Vagina (tissue), 2 donors: ENCODE measurements around the gene OLFML2B. TPM values are rescaled to one million over a fixed set of nuclear protein-coding genes. Genes with fewer than 3 reads are reported as not detected.

Source experiments
- DNase-seq, 2 donors: peaks; one replicate each; pipeline ENCODE4 v3.0.0-alpha.2; 2017; ENCODE audit errors: extremely low spot score in 2 of 2
- H3K27ac ChIP-seq: fragments of 200-600 bp; sonication (generic); one replicate; pipeline ENCODE4 v1.5.1; 2019
- H3K27me3 ChIP-seq: fragments of 200-600 bp; sonication (generic); one replicate; pipeline ENCODE4 v1.5.1; 2019
- H3K36me3 ChIP-seq, 2 donors: fragments of 200-600 bp; sonication (generic); one replicate each; pipeline ENCODE4 v1.5.1; 2017 to 2019
- H3K4me1 ChIP-seq: fragments of 200-600 bp; sonication (generic); one replicate; pipeline ENCODE4 v1.5.1; 2019
- H3K4me3 ChIP-seq, 2 donors: fragments of 200-600 bp; sonication (generic); 1 replicate in 1 of 2; 2 replicates in 1 of 2; pipeline ENCODE4 v1.5.1; 2016 to 2019
- H3K9me3 ChIP-seq: fragments of 200-600 bp; sonication (generic); one replicate; pipeline ENCODE4 v1.5.1; 2019
- CTCF ChIP-seq, 3 experiments: fragments of 450-650 bp in 2 of 3; fragments of 200-600 bp in 1 of 3; sonication (generic) in 1 of 3; IDR thresholded peaks; one replicate each; pipeline ENCODE4 v1.5.1; 2017 to 2019; ENCODE audit warnings: antibody characterized with exemption in 3 of 3, mild to moderate bottlenecking in 2 of 3, moderate library complexity in 2 of 3
- POLR2A ChIP-seq, 2 donors: fragments of 450-650 bp; IDR thresholded peaks; one replicate each; pipeline ENCODE4 v1.6.1; 2017; ENCODE audit warnings: antibody characterized with exemption in 2 of 2, mild to moderate bottlenecking in 2 of 2, moderate library complexity in 2 of 2
- POLR2AphosphoS5 ChIP-seq, 2 donors: sonication (generic); formaldehyde crosslinking; IDR thresholded peaks; one replicate each; pipeline ENCODE4 v1.9.0; 2017; ENCODE audit warnings: antibody characterized with exemption in 2 of 2, mild to moderate bottlenecking in 2 of 2, low read depth in 1 of 2; ENCODE audit not compliant: insufficient read depth in 1 of 2
- intact Hi-C: fragments of 100-400 bp; cut with DNase I; formaldehyde crosslinking; loops from one replicate; pipeline ENCODE4 v1.15.1; 2023
- total RNA-seq: library from RNA; depleted of rRNA; stranded (reverse); fragments of >200 nt; gene quantifications from one replicate; pipeline ENCODE4 v1.2.3, GENCODE V29; 2016

Gene OLFML2B
- total RNA-seq, 1 donor from 2014 or later, result 12.8 TPM

- Histone ChIP-seq H3K27ac (peak overlapping the region; percentile 75), H3K36me3 (no peaks in the 10 kb centered on the region), H3K4me1 (peaks cover 9% of the 10 kb centered on the region), H3K27me3 (no peaks in the 10 kb centered on the region), H3K4me3 (no peak overlapping the region), H3K9me3 (no peaks in the 10 kb centered on the region)
- no peak for TF ChIP-seq POLR2AphosphoS5 (IDR thresholded peaks at IDR 0.05; ENCODE audit: insufficient read depth in 1 of 2, low read depth in 1 of 2)
- no peak for TF ChIP-seq CTCF (IDR thresholded peaks at IDR 0.05)
- no peak for TF ChIP-seq POLR2A (IDR thresholded peaks at IDR 0.05)
- no peak for DNase-seq
- intact Hi-C loops, result no loop called here
Measured at GRCh38 chr1:162004441-162004950, 19.2 kb downstream of the OLFML2B start.

- no peak for DNase-seq
- peaks cover 9% of the 10 kb centered on the region for H3K4me1 ChIP-seq
- no peaks in the 10 kb centered on the region for H3K9me3 ChIP-seq
- intact Hi-C loops, result no loop called here
- TF ChIP-seq POLR2AphosphoS5 (IDR thresholded peaks at IDR 0.05; ENCODE audit: insufficient read depth in 1 of 2, low read depth in 1 of 2) (no peak), POLR2A (IDR thresholded peaks at IDR 0.05) (no peak), CTCF (IDR thresholded peaks at IDR 0.05) (no peak)
- peak overlapping the region in 1 of 2 donors; percentile 9 for H3K4me3 ChIP-seq
- no peaks in the 10 kb centered on the region for H3K36me3 ChIP-seq
- peak overlapping the region; percentile 75 for H3K27ac ChIP-seq
- H3K27me3 ChIP-seq, result no peaks in the 10 kb centered on the region
Measured at GRCh38 chr1:162003830-162004215, 19.8 kb downstream of the OLFML2B start.

- Histone ChIP-seq H3K4me1 (peaks cover 9% of the 10 kb centered on the region), H3K27ac (peak overlapping the region; percentile 75), H3K27me3 (no peaks in the 10 kb centered on the region), H3K4me3 (peak overlapping the region; percentile 3 to 9), H3K36me3 (no peaks in the 10 kb centered on the region), H3K9me3 (no peaks in the 10 kb centered on the region)
- intact Hi-C loops, result no loop called here
- DNase-seq, result peak in 1 of 2 donors; percentile 94
- TF ChIP-seq POLR2AphosphoS5 (IDR thresholded peaks at IDR 0.05; ENCODE audit: insufficient read depth in 1 of 2, low read depth in 1 of 2) (peak in 1 of 2 donors; percentile 72), CTCF (IDR thresholded peaks at IDR 0.05) (peak in 1 of 3 experiments; percentile 16), POLR2A (IDR thresholded peaks at IDR 0.05) (no peak)
Measured at GRCh38 chr1:162003061-162003829, 20.4 kb downstream of the OLFML2B start.

GRCh38 chr1:162000053-162000420 is 23.6 kb downstream of the OLFML2B start:
- DNase-seq, result no peak
- Histone ChIP-seq H3K27ac (no peak overlapping the region), H3K4me3 (no peak overlapping the region), H3K27me3 (no peaks in the 10 kb centered on the region), H3K36me3 (no peaks in the 10 kb centered on the region), H3K9me3 (no peaks in the 10 kb centered on the region), H3K4me1 (peaks cover 13% of the 10 kb centered on the region)
- intact Hi-C loops, result no loop called here
- TF ChIP-seq POLR2AphosphoS5 (IDR thresholded peaks at IDR 0.05; ENCODE audit: insufficient read depth in 1 of 2, low read depth in 1 of 2), result no peak
- no peak for TF ChIP-seq POLR2A (IDR thresholded peaks at IDR 0.05)
- no peak for TF ChIP-seq CTCF (IDR thresholded peaks at IDR 0.05)
